GM23338 (cell line): ENCODE measurements around the gene RARG. TPM values are rescaled to one million over a fixed set of nuclear protein-coding genes. Genes with fewer than 3 reads are reported as not detected.

Experiments
- ATAC-seq: fragments of 200-7000 bp; cut with Tn5 transposase; 3 replicates; pipeline ENCODE4 v1.9.1; 2020
- DNase-seq: peaks from one replicate; pipeline ENCODE4 v3.0.0-alpha.2; 2015; ENCODE audit warnings: low spot score
- H2AFZ ChIP-seq: fragments of 200-600 bp; sonication (generic); 2 replicates; pipeline ENCODE4 v1.8.0; 2016; ENCODE audit warnings: antibody characterized with exemption, mild to moderate bottlenecking, moderate library complexity
- H3F3A ChIP-seq: fragments of 200-600 bp; sonication (generic); replicated peaks from 2 replicates; pipeline ENCODE4 v1.8.0; 2017; ENCODE audit warnings: antibody characterized with exemption, mixed run types, low read depth
- H3K27ac ChIP-seq: fragments of 200-600 bp; sonication (generic); 2 replicates; pipeline ENCODE4 v1.6.1; 2016; ENCODE audit warnings: low read depth
- H3K27me3 ChIP-seq: fragments of 200-600 bp; sonication (generic); 2 replicates; pipeline ENCODE4 v1.8.0; 2016; ENCODE audit warnings: mild to moderate bottlenecking, mixed run types, moderate library complexity; ENCODE audit not compliant: insufficient read depth
- H3K36me3 ChIP-seq: fragments of 200-600 bp; sonication (generic); 2 replicates; pipeline ENCODE4 v1.8.0; 2016; ENCODE audit warnings: mild to moderate bottlenecking; ENCODE audit not compliant: insufficient read depth
- H3K4me1 ChIP-seq: fragments of 200-600 bp; sonication (generic); 2 replicates; pipeline ENCODE4 v1.8.0; 2016; ENCODE audit warnings: mild to moderate bottlenecking, moderate library complexity; ENCODE audit not compliant: insufficient read depth
- H3K4me2 ChIP-seq: fragments of 200-600 bp; sonication (generic); 2 replicates; pipeline ENCODE4 v1.7.1; 2017; ENCODE audit warnings: mixed run types
- H3K4me3 ChIP-seq: fragments of 200-600 bp; sonication (generic); 2 replicates; pipeline ENCODE4 v1.6.1; 2016; ENCODE audit warnings: mixed run types
- H3K79me2 ChIP-seq: fragments of 200-600 bp; sonication (generic); replicated peaks from 2 replicates; pipeline ENCODE4 v1.8.0; 2017; ENCODE audit warnings: mild to moderate bottlenecking; ENCODE audit not compliant: insufficient read depth
- H3K9me2 ChIP-seq: fragments of 200-600 bp; sonication (generic); 2 replicates; pipeline ENCODE4 v1.8.0; 2017; ENCODE audit not compliant: insufficient read depth
- H4K20me1 ChIP-seq: fragments of 200-600 bp; sonication (generic); replicated peaks from 2 replicates; pipeline ENCODE4 v1.8.0; 2017; ENCODE audit warnings: mild to moderate bottlenecking; ENCODE audit not compliant: insufficient read depth
- H3K27ac Mint-ChIP-seq: 2 replicates; pipeline ENCODE4 v1.8.0; 2020; ENCODE audit warnings: inconsistent platforms, mild to moderate bottlenecking, moderate library complexity, mixed read lengths
- H3K27me3 Mint-ChIP-seq: 3 replicates; pipeline ENCODE4 v1.8.0; 2022; ENCODE audit warnings: low read depth, mild to moderate bottlenecking, moderate library complexity, mixed read lengths, inconsistent platforms; ENCODE audit not compliant: insufficient read depth, poor library complexity
- H3K36me3 Mint-ChIP-seq: 3 replicates; pipeline ENCODE4 v1.8.0; 2021; ENCODE audit warnings: low read depth, mild to moderate bottlenecking, inconsistent platforms, moderate library complexity, mixed read lengths
- H3K4me1 Mint-ChIP-seq: 3 replicates; pipeline ENCODE4 v1.8.0; 2020; ENCODE audit warnings: mild to moderate bottlenecking, inconsistent platforms, mixed read lengths
- H3K4me3 Mint-ChIP-seq: 3 replicates; pipeline ENCODE4 v1.8.0; 2021; ENCODE audit warnings: moderate library complexity, mild to moderate bottlenecking, inconsistent platforms, mixed read lengths
- H3K9me3 Mint-ChIP-seq: 3 replicates; pipeline ENCODE4 v1.8.0; 2020; ENCODE audit warnings: moderate library complexity, mild to moderate bottlenecking, inconsistent platforms, mixed read lengths
- CREB1 ChIP-seq: fragments of 250-450 bp; sonication (Bioruptor Pico); IDR thresholded peaks from 2 replicates; pipeline ENCODE4 v1.5.0; 2020; ENCODE audit warnings: low read depth, mild to moderate bottlenecking, moderate library complexity
- CTCF ChIP-seq, 2 experiments: fragments of 200-600 bp in 1 of 2; sonication (generic) in 1 of 2; conservative IDR thresholded peaks; 2 replicates each; pipeline versions ENCODE4 v1.5.1 to v1.6.1; 2016 to 2017; ENCODE audit warnings: antibody characterized with exemption in 2 of 2, low read depth in 2 of 2, mild to moderate bottlenecking in 2 of 2, moderate library complexity in 1 of 2
- ETS1 ChIP-seq: IDR thresholded peaks from 2 replicates; pipeline ENCODE4 v1.6.1; 2016; ENCODE audit warnings: antibody characterized with exemption
- EZH2 ChIP-seq: fragments of 200-600 bp; sonication (generic); IDR thresholded peaks from one replicate; pipeline ENCODE4 v1.8.0; 2017; ENCODE audit warnings: antibody characterized with exemption, mild to moderate bottlenecking, low read depth; ENCODE audit not compliant: unreplicated experiment
- EZH2phosphoT487 ChIP-seq: fragments of 200-600 bp; sonication (generic); IDR thresholded peaks from one replicate; pipeline ENCODE4 v1.8.1; 2018; ENCODE audit warnings: antibody characterized with exemption; ENCODE audit not compliant: unreplicated experiment
- JUNB ChIP-seq: IDR thresholded peaks from one replicate; pipeline ENCODE4 v1.6.1; 2016; ENCODE audit warnings: antibody characterized with exemption; ENCODE audit not compliant: unreplicated experiment
- NANOG ChIP-seq: IDR thresholded peaks from 2 replicates; pipeline ENCODE4 v1.6.1; 2016; ENCODE audit warnings: antibody characterized with exemption, borderline replicate concordance
- POLR2AphosphoS5 ChIP-seq: IDR thresholded peaks from 2 replicates; pipeline ENCODE4 v1.6.1; 2016; ENCODE audit warnings: antibody characterized with exemption, low read depth
- REST ChIP-seq: IDR thresholded peaks from one replicate; pipeline ENCODE4 v1.6.1; 2018; ENCODE audit warnings: antibody characterized with exemption; ENCODE audit not compliant: unreplicated experiment
- STAT1 ChIP-seq: IDR thresholded peaks from one replicate; pipeline ENCODE4 v1.6.1; 2016; ENCODE audit warnings: antibody characterized with exemption; ENCODE audit not compliant: unreplicated experiment
- ZNF114 ChIP-seq: fragments of 250-450 bp; sonication (Bioruptor Pico); IDR thresholded peaks from 2 replicates; pipeline ENCODE4 v1.5.0; 2020; ENCODE audit warnings: mild to moderate bottlenecking, moderate library complexity
- ZNF331 ChIP-seq: fragments of 250-450 bp; sonication (Bioruptor Pico); IDR thresholded peaks from 2 replicates; pipeline ENCODE4 v1.5.0; 2020; ENCODE audit warnings: low read depth, mild to moderate bottlenecking, moderate library complexity
- ZNF462 ChIP-seq: fragments of 250-450 bp; sonication (Bioruptor Pico); IDR thresholded peaks from 2 replicates; pipeline ENCODE4 v1.5.0; 2020; ENCODE audit warnings: mild to moderate bottlenecking, moderate library complexity
- polyA plus RNA-seq: library from polyadenylated mRNA; unstranded; fragments of >200 nt; fragmentation: Nextera tagmentation; extraction: Ambion mirVana; gene quantifications from 2 replicates; pipeline ENCODE4 v1.2.1, GENCODE V29; 2016
- total RNA-seq: library from RNA; depleted of rRNA; stranded (reverse); fragments of >200 nt; shearing (Covaris generic); gene quantifications from 2 replicates; pipeline ENCODE4 v1.2.3, GENCODE V29; 2014

The RARG gene
- total and polyA plus RNA-seq, 2 experiments from 2014 or later: 18.5 to 50.2 TPM

- H3K4me3 ChIP-seq: peak overlapping the region; percentile 95
- H3K4me1 ChIP-seq: peaks cover 54% of the 10 kb centered on the region
- H3K4me3 Mint-ChIP-seq: peak overlapping the region; percentile 94
- peaks cover 36% of the 10 kb centered on the region for H3K79me2 ChIP-seq
- peaks cover 27% of the 10 kb centered on the region for H3K27me3 Mint-ChIP-seq
- peaks cover 9% of the 10 kb centered on the region for H3K36me3 ChIP-seq
- peak; percentile 25 for ATAC-seq
- DNase-seq: peak; percentile 96
- H3K4me2 ChIP-seq: peak overlapping the region; percentile 91
- peaks cover 8% of the 10 kb centered on the region for H4K20me1 ChIP-seq
- peak overlapping the region; percentile 91 for H3K27ac ChIP-seq
- peaks cover 47% of the 10 kb centered on the region for H3F3A ChIP-seq
- TF ChIP-seq ZNF462 (CRISPR knock-in tag): no peak
- TF ChIP-seq ZNF331 (CRISPR knock-in tag): no peak
- TF ChIP-seq REST: no peak
- TF ChIP-seq EZH2phosphoT487: no peak
- TF ChIP-seq JUNB: no peak
- TF ChIP-seq POLR2AphosphoS5: peak; percentile 55; the same call in 1 of the 2 replicates
- no peak for TF ChIP-seq CTCF (conservative IDR thresholded peaks at IDR 0.05; ENCODE audit: low read depth in 2 of 2)
- TF ChIP-seq STAT1: no peak
- no peak for TF ChIP-seq EZH2
- no peak for TF ChIP-seq ZNF114
- peak; percentile 39; the same call in 1 of the 2 replicates for TF ChIP-seq ETS1
- no peak for TF ChIP-seq NANOG
- TF ChIP-seq CREB1 (CRISPR knock-in tag): no peak
- H3K27ac Mint-ChIP-seq: peak overlapping the region; percentile 89
- peaks cover 69% of the 10 kb centered on the region for H3K4me1 Mint-ChIP-seq
- no peaks in the 10 kb centered on the region for H3K9me2 ChIP-seq
- H3K36me3 Mint-ChIP-seq: peaks cover 37% of the 10 kb centered on the region
- no peak overlapping the region for H2AFZ ChIP-seq
- peaks cover 12% of the 10 kb centered on the region for H3K27me3 ChIP-seq
- H3K9me3 Mint-ChIP-seq: peaks cover 4% of the 10 kb centered on the region; the same call in 1 of the 3 replicates
These were observed 14.7 kb downstream of the RARG start for GRCh38 chr12:53217051-53217930.
